HTR-8/SVneo (cell line): ENCODE results near the gene GALNTL6.
"Not testable (repeated sequence)": the region's sequence is repeated elsewhere in the genome, so short reads cannot be mapped to it uniquely, and the experiment has no call there.

Source experiments
- DNase-seq: peaks from one replicate; pipeline ENCODE4 v3.0.0; 2011; ENCODE audit warnings: low spot score, mixed read lengths; ENCODE audit not compliant: insufficient read length
- FAIRE-seq: peaks from 2 replicates; lab custom pipeline; 2011; peaks lifted over from hg19 to GRCh38; lab: Jason Lieb, UNC

Gene GALNTL6

GRCh38 chr4:172947594-172947993 is 1134.4 kb downstream of the GALNTL6 start:
- DNase-seq (no peak), FAIRE-seq (no peak)

- DNase-seq (no peak), FAIRE-seq (no peak)
These were observed 1137.8 kb downstream of the GALNTL6 start for GRCh38 chr4:172950990-172951389.

GRCh38 chr4:172951679-172952451 is 1138.7 kb downstream of the GALNTL6 start:
- no peak for FAIRE-seq
- no peak for DNase-seq

- DNase-seq (no peak), FAIRE-seq (no peak)
These were observed 1140.8 kb downstream of the GALNTL6 start for GRCh38 chr4:172953896-172954568.

- DNase-seq, FAIRE-seq: not testable (repeated sequence)
These were observed 1143.1 kb downstream of the GALNTL6 start for GRCh38 chr4:172956340-172956739.

- DNase-seq = no peak
- FAIRE-seq = no peak
These were observed 1144.0 kb downstream of the GALNTL6 start for GRCh38 chr4:172957216-172957615.

GRCh38 chr4:172962564-172963353 is 1149.6 kb downstream of the GALNTL6 start:
- DNase-seq (no peak), FAIRE-seq (no peak)

- FAIRE-seq (no peak), DNase-seq (no peak)
These were observed 1150.5 kb downstream of the GALNTL6 start for GRCh38 chr4:172963498-172964294.

GRCh38 chr4:172970189-172970588 is 1157.0 kb downstream of the GALNTL6 start:
- FAIRE-seq, DNase-seq: not testable (repeated sequence)

GRCh38 chr4:172974586-172974985 is 1161.4 kb downstream of the GALNTL6 start:
- DNase-seq = no peak
- FAIRE-seq = no peak

GRCh38 chr4:172975651-172976229 is 1162.5 kb downstream of the GALNTL6 start:
- DNase-seq = no peak
- FAIRE-seq = no peak

GRCh38 chr4:172977491-172978041 is 1164.4 kb downstream of the GALNTL6 start:
- FAIRE-seq, DNase-seq: not testable (repeated sequence)

- FAIRE-seq (no peak), DNase-seq (no peak)
These were observed 1165.6 kb downstream of the GALNTL6 start for GRCh38 chr4:172978848-172979247.

GRCh38 chr4:172979332-172979731 is 1166.1 kb downstream of the GALNTL6 start:
- DNase-seq = no peak
- FAIRE-seq = no peak

- DNase-seq (no peak), FAIRE-seq (no peak)
These were observed 1167.0 kb downstream of the GALNTL6 start for GRCh38 chr4:172980219-172980618.

GRCh38 chr4:172982151-172982590 is 1169.0 kb downstream of the GALNTL6 start:
- DNase-seq (peak; percentile 53), FAIRE-seq (peak; percentile 86)

GRCh38 chr4:172983014-172983413 is 1169.8 kb downstream of the GALNTL6 start:
- FAIRE-seq (no peak), DNase-seq (no peak)

GRCh38 chr4:172983631-172984030 is 1170.4 kb downstream of the GALNTL6 start:
- DNase-seq (no peak), FAIRE-seq (no peak)

GRCh38 chr4:172985552-172985951 is 1172.3 kb downstream of the GALNTL6 start:
- no peak for DNase-seq
- FAIRE-seq = no peak
